ENCODE results near the gene VPS41. TPM values are rescaled to one million over a fixed set of nuclear protein-coding genes. Genes with fewer than 3 reads are reported as not detected.

Gene VPS41
- total and polyA plus RNA-seq, 10 of the 15 experiments (the other 5 are each of a cell fraction or from before 2014, with no cell fraction given), result 15.3 to 63.2 (median 47.0) TPM

DNA sequence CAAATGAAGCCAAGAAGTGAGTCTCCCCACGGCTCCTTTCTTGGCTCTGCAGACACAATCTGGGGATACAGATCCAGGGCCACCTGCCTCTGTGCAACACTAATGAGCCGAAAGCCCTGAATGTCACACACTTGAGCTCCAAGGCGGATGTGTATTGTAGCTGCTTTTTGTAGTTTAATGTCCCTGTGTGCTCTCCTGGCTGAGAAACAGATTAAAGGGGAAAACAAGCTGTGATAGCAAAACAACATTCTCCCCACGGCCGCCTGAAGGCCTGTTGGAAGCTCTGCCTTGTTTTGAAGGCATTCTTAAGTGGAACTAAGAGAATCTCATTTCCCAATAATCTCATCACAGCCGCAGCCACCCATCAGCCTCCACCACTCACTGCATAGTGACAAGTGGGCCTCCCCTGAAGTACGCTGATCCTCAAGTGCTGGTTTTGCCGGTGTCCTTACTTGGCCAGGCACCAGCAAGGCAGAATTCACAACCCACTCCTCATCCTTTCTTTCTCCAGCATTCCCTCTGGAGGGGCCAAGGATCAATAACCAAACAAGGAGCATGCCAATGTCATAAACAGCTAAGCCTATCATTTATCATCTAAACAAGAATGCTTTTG lies 233.4 kb downstream of the VPS41 start:
- SMC1A ChIA-PET (ENCODE audit: uncharacterized antibody, unreplicated experiment), result no interaction called here
- Histone ChIP-seq H3K9me3 (replicated peaks; ENCODE audit: control insufficient read depth, insufficient read depth, low read length) (no peaks in the 10 kb centered on the region), H3K27ac (ENCODE audit: control insufficient read depth, insufficient read depth) (no peak overlapping the region), H3K79me2 (ENCODE audit: control insufficient read depth, insufficient read depth, low read length) (no peaks in the 10 kb centered on the region), H3K4me3 (no peak overlapping the region), H4K20me1 (ENCODE audit: control insufficient read depth, insufficient read depth) (no peaks in the 10 kb centered on the region), H3K27me3 (replicated peaks in 1 of 2; ENCODE audit: control insufficient read depth in 2 of 2, insufficient read depth in 2 of 2, low read length in 1 of 2) (no peaks in the 10 kb centered on the region; a peak in 2 of 4 replicates), H3K4me2 (ENCODE audit: control insufficient read depth, insufficient read depth) (no peak overlapping the region), H3K9ac (ENCODE audit: control insufficient read depth, insufficient read depth, low read length) (no peak overlapping the region), H3K36me3 (ENCODE audit: control insufficient read depth in 2 of 2, insufficient read depth in 2 of 2, low read length in 1 of 2) (no peaks in the 10 kb centered on the region), H2AFZ (ENCODE audit: control insufficient read depth, low read depth, low read length) (no peak overlapping the region), H3K4me1 (ENCODE audit: control insufficient read depth, insufficient read depth, low read length) (no peaks in the 10 kb centered on the region)
- 44% methylated on average over 8 of the region's 8 CpGs for WGBS (ENCODE audit: insufficient coverage, insufficient replicate concordance, low lambda C conversion rate, missing lambda C conversion rate)
- DNase-seq (ENCODE audit: low read depth, low spot score) (no peak), ATAC-seq (no peak), FAIRE-seq (no peak)
- RAD21 ChIA-PET (ENCODE audit: unreplicated experiment), result no interaction called here
- TF ChIP-seq PAX8 (IDR thresholded peaks at IDR 0.05) (no peak), YBX1 (IDR thresholded peaks at IDR 0.05) (no peak), MTA3 (IDR thresholded peaks at IDR 0.05; ENCODE audit: borderline replicate concordance, low read length) (no peak), RBBP5 (conservative IDR thresholded peaks at IDR 0.05) (no peak), MEF2A (IDR thresholded peaks at IDR 0.05; ENCODE audit: insufficient read depth, low read depth, low read length) (no peak)
- TF ChIP-seq, protein P1, sequence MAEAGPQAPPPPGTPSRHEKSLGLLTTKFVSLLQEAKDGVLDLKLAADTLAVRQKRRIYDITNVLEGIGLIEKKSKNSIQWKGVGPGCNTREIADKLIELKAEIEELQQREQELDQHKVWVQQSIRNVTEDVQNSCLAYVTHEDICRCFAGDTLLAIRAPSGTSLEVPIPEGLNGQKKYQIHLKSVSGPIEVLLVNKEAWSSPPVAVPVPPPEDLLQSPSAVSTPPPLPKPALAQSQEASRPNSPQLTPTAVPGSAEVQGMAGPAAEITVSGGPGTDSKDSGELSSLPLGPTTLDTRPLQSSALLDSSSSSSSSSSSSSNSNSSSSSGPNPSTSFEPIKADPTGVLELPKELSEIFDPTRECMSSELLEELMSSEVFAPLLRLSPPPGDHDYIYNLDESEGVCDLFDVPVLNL (IDR thresholded peaks at IDR 0.05; ENCODE audit: low read depth, low read length), result no peak
- TF ChIP-seq, protein P2, sequence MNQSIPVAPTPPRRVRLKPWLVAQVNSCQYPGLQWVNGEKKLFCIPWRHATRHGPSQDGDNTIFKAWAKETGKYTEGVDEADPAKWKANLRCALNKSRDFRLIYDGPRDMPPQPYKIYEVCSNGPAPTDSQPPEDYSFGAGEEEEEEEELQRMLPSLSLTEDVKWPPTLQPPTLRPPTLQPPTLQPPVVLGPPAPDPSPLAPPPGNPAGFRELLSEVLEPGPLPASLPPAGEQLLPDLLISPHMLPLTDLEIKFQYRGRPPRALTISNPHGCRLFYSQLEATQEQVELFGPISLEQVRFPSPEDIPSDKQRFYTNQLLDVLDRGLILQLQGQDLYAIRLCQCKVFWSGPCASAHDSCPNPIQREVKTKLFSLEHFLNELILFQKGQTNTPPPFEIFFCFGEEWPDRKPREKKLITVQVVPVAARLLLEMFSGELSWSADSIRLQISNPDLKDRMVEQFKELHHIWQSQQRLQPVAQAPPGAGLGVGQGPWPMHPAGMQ (IDR thresholded peaks at IDR 0.05; ENCODE audit: borderline replicate concordance), result no peak
- no TSS peak for BruUV-seq (replicated peaks)
- POLR2A ChIA-PET, result no interaction called here
- in situ Hi-C loops (cut with MboI) (no loop called here), intact Hi-C loops (cut with micrococcal nuclease; ENCODE audit: unreplicated experiment) (no loop called here)
- CTCF ChIA-PET, result interaction anchor here (1.5 kb wide), 1 partner anchor 15 kb away, joined by 4 read pairs; no protein-coding TSS in a partner anchor
